GM19395 (cell line): ENCODE data around the gene TMEM220.

Experiments
- ATAC-seq: cut with Tn5 transposase; IDR thresholded peaks from one replicate; pipeline ENCODE4 v1.9.1; 2021; ENCODE audit warnings: mild to moderate bottlenecking, moderate library complexity; ENCODE audit not compliant: unreplicated experiment

The TMEM220 gene

DNA sequence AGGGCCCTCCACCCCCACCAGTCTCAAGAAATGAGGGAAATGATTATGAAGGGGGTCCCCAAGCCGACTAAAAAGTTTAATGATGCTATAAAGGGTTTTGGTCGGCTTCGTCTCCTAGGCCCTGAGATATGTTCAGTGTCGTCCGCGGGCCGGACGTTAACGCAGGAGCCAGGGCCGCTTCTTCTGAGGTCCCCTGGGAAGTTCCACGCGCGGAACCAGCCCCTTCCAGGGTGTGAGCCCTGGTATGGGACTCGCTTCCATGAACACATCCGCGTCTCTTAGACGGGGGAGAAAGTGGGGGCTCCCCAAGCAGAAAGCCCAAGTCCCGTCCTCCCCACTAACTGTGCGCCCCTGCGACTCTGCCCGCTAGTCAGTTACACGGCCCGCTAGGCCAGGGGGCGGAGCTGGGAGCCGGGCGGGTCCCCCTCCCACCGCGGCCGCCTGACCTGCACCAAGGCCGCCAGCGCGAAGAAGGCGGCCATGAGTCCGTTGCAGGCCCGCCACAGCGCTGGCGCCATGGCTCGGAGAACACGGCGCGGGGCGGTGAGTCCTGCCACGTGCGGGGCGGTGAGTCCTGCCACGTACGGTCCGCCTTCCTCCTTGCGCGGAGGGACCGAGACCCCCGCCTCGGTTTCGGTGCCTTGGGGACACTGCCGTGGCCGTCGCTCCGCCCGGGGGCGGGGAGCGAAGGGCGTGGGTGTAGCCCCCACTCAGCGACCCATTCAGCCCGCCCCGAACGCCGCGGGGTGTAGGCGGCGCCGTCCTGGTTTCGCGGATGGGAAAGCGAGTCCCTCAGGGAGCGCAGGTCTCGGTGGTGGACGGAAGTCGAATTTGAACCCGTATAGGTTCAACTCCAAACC lies at the start of gene TMEM220:
TSS of gene TMEM220 (minus strand) at position 690 of the 860 bp plus-strand sequence. CDS start at position 518, 172 bp downstream.
- ATAC-seq = peak; percentile 63

DNA sequence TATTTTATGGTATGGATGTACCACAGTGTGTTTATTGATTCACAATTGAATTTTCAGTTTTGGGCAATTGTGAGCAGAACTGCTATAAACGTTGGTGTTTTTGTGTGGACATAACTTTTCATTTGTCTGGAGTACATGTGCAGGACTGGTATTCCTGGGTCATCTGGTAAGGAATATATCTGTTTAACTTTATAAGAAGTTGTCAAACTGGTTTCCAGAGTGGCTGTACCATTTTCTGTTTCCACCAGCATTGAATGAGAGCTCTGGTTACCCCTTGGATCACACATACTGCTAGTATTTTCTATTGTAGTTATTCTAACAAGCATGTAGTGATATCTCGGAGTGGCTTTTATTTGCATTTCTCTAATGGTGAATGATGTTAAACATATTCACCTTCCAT lies 49.8 kb upstream of the TMEM220 start:
- ATAC-seq = no peak

DNA sequence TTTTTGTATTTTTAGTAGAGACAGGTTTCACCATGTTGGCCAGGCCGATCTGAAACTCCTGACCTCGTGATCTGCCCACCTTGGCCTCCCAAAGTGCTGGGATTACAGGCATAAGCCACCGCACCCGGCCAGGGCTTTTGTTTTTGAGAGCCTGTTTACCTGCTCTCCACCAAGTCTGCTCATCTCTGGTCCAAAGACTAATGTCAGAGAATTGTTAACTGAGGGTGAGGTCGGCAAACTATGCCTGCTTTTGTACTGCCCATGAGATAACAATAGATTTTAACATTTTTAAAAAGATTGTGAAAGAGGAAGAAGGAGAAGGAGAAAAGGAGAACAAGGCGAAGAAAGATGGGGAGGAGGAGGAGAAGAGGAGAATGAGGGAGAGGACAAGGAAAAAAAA lies 48.1 kb upstream of the TMEM220 start:
- no peak for ATAC-seq

DNA sequence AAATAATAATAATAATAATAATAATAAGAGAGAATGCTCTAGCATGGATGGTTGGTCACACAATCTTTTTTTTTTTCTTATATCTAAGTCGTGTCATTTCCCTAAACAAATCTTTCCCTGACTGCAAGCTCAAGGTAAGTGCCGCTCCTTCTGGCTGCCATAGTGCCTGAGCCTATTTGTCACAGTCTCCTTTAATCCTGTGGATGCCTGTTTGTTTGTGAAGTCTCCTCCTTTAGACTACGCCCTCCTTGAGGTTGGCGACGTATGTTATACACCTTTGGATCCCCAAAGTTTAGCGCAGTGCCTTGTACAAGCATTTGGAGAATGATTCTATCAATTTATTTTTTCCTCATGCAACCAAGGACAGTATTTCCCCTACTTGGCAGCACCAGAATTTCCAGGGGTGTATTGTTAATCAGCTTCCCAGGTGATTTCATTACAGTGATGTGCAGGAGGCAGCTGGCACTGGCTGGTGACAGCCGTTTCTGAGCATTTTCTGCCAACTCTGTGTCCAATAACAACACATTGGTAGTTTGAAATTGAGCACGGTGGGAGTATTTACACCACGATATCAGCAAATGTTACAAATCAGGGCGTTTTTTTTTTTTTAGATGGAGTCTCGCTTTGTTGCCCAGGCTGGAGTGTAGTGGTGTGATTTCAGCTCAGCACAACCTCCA lies 47.4 kb upstream of the TMEM220 start:
- ATAC-seq = no peak

DNA sequence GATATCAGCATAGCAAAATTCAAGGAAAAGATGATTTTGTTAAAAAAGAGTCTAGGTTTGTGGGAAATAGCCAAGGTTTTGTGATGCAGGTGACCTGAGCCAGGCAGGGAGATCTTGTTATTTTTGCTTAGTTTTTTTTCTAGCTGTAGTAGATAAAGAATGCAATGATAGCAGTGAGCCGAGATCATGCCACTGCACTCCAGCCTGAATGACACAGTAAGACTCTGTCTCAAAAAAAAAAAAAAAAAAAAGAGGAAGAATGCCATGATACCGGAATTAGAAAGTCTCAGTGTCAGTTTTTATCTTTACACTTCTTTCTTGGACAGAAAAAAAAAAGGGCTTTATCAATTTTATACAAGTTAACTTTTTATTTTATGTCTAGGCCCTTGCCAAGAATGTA lies 46.6 kb upstream of the TMEM220 start:
- no peak for ATAC-seq

DNA sequence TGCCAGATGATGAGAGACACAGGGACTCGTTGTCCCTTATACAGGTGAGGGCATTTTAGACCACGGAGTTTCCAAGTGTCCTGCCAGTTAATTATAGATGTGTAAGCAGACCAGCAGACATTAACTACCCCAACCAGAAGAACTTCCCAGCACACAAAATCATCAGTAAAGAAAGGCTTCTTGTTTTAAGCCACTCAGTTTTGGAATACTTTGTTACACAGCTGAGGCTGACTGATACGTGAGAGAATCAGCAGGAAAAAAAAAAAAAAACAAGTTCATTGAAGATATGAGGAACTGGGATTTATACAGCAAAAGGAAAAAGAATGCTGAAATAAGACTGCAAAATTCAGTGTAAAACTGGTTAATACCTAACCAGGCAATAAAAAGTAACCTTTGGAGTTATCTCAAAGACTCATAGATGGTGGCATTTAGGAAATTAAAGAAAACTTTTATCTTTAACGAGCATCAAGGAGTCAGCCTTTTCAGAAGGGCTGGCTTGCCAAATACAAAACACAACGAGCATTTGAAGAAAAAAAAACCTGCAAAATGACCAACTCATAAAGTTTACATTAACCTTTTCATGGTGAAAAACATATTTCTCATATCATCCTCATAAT lies 46.0 kb upstream of the TMEM220 start:
- no peak for ATAC-seq

DNA sequence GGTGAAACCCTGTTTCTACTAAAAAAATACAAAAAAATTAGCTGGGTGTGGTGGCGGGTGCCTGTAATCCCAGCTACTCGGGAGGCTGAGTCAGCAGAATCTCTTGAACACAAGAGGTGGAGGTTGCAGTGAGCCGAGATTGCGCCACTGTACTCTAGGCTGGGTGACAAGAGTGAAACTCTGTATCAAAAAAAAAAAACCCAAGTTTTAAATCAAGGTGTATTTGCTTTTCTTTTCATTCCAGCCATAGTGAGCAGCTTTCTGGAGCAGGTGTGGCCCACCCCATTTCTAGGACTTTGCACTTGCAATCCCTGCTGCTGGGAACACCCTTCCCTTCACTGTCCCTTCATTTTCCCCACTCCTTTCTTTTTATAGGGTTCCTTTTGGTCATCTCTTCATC lies 45.2 kb upstream of the TMEM220 start:
- no peak for ATAC-seq

DNA sequence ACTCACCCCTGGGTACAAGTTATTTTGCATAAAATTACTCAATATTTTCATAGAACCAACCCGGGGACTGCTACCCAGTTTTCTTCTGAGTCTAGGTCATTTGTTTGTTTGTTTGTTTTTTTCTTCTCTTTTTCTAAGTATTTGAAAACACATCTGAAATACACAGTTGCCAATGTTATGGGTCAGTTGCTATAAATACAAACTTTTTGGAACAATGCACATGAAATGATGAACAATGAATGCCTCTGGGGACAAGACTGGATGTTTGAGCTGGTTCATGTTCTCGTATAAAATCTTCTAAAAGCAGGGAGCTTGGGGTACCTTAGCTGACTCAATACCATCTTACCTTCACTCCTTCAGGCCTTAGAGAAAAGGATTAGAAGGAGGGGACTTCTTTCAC lies 43.6 kb upstream of the TMEM220 start:
- ATAC-seq = no peak

DNA sequence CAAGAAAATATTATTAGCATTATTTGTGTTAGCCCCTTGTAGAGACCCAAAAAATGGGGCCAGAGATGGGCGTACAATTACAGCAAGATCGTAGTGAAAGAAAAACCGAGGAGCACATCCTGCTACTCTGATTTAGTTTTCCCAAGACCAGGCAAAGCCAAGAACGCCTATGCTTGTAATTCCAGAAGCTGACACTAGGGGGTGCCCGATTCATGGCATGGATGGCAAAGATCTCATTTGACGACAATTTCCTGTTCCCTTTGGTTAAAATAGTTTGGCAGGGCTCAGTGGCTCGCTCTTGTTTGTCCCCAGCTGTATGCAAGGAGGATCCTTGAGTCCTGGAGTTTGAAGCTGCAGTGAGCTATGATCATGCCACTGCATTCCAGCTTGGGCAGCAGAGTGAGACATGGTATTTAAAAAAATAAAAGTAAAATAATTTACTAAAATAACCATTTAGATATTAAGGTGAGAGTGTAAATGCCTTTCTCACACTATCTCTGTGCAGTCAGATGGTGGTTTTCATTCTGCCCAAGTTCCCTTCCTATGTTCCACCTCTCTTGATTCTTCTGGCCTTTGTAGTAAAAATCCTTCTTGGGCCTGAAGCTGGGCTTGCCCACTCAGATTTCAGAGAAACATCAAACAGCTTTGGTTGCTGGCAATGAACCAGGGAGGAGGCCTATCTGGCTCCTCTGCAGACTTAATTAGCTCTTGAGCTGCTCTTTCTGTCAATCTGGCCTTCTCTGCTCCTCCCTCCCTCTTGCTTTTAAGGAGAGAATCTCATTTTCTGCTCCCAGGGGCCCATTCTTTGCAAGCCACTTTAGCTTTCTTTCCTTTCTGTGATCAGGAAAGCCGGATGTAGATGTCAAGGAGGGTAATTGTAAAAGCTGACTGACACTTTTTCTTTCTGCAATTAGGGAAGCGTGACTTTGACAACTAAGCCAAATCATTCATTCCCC lies 42.9 kb upstream of the TMEM220 start:
- no peak for ATAC-seq

DNA sequence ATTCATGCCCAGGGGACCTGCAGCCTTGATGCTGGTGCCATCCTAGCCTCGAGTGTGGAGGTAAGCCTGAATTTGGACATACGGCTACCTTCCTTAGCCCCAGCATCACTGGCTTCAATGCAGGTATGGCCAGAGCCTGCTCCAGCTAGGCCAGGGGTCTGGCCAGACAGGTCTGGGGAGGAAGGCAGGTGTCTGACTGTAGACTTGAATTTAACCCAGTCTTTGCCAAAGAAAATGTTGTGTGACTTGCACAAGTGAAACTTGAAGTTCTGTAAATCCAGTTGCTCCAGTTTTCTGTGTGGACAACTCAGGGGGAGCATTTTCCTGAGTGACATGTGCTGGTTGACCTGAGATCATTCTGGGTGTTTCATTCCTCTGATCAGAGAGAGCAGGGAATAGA lies 41.3 kb upstream of the TMEM220 start:
- no peak for ATAC-seq

DNA sequence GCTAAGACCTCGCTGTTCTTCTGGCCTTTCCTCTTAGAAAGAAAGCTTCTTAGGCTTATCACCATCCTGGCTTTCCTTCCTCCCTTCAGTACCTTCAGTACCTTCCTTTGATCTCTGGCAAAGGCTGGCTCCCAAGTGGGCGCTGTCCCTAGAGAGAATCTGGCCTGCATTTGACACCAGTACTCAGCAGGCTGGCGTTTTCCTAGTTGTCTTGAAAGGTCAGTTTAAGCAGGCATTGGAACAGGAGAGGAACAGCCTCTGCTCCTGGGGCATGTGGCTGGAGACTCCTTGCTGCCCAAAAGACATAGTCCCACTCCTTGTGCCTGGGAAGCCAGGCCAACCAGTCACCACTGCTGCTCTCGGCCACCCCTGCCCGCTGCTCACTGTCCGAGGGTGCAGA lies 40.0 kb upstream of the TMEM220 start:
- no peak for ATAC-seq

DNA sequence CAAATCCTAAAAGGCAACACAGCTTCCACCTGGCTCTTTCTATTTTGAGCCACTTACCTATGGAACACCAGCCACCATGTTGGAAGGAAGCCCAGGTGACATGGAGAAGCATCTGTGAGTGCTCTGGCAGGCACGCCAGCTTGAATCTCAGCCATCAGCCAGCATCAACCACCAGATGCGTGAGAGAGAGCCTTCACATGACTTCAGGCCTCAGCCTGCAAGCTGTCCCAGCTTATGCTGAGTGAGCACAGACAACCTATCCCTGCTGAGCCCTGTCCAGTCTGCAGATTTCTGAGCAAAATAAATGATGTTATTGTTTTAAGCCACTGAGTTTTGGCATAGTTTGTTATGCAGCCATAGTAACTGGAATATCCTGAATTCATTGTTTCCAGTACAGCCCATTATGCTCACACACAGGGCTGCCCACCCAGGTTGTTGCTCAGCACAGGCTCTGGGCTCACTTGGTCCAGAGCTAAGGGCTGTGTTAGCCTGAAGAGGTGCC lies 39.0 kb upstream of the TMEM220 start:
- no peak for ATAC-seq

DNA sequence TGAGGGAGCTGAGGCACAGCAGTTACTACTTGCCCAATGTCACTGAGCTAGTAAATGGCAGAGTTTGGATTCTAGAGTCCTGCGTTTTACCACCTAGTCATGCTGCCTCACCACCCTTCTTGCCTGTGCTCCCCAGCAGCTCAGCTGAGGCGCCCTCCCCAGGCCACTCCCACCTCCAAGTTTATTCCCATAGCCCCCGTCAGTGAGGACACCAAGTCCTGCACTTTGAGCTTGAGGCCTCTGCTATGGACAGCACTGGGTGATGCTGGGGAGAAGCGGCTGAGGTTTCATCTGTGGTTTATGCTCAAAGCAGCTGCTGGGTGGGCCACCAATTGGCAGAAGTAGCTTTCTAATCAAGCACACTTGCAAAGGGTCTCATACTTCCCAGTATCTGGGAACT lies 37.4 kb upstream of the TMEM220 start:
- no peak for ATAC-seq

DNA sequence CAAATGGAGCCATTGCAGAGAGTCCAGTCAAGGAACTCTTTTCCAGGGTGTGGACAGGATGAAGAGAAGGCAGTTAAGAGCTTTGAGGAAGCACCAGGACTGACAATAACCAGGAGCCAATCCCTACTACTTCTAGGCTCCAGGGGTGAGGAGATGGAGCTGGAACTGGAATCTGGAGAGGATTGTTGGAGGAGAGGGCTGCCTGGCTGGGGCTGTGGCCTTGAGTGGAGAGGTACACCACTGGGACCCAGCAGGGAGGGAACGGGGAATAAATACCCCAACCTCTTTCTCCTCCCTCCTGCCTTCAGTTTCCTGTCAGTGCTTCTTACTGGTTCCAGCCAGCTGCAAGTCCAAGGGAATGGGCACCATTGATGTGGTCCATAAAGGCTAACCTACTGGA lies 32.2 kb upstream of the TMEM220 start:
- ATAC-seq = no peak

DNA sequence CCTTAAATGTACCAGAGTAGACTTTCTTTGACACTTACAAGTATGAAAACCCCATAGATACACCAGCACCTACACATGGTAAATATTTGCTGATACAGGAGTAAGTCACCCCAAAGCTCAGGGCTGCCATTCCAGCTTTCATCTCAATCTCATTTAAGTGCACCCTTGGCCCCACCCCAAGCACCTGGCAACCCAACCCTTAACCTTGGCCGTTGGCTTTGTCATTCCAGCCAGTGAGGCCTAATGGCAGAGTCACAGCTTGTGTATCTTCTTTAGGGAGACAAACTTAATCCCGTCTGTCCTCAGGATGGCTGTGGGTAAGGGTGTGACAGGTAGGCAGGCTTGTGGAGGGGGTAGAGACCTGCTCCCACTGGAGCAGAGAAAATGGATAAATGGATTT lies 31.5 kb upstream of the TMEM220 start:
- ATAC-seq = no peak

DNA sequence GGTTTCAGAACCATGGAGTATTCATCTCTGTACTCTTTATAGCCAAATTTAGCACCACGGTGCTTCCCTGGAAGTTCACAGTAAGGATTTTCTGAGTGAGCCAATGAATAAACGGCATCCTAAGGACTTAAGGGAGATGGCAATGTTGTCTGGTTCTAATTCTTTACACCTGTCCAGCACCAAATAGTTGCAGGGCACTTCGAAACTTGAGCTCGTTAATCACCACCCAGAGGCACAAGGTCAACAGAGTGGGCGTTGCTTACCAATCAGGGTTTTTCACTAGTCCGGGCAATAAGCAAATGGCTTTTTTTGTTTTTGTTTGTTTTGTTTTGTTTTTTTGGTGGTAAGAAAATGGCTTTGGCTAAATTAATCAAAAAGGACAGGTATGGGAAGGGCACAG lies 28.2 kb upstream of the TMEM220 start:
- ATAC-seq = no peak

DNA sequence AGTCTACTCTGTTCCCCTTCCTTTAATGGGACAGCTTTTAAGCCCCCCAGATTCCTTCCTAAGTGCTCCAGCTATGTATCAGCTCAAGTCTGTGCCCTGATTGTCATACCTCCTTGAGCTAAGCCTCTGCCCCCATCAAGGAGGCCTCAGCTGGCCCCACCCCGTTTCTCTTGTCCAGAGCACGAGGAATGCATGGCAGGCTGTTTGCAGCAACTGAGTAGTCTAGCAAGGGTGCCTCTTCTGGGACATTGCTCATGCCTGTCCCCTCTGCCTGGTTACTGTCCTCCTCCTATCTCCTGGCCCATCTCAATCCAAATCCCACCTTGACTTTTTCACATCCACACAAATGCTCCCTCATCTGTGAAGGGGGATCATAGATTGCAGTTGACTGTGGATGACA lies 27.8 kb upstream of the TMEM220 start:
- ATAC-seq = no peak

DNA sequence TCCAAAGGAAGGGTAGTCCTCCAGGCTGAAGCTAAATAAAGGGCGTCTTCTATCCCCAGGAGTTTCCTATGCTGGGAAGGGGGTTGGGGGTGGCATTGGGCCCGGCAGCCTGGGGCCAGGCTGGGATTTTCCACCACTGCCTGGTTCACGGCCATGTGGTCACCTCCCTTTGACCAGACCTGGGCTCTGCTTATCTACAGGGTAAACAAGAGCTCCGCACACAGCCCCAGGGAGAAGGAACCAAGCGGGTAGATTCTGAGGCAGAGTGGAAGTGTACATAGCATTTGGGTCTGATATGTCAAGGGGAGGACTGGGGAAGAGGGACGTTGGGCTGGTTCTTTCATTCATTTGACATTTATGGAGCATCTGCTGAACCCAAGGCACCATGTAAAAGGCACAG lies 27.2 kb upstream of the TMEM220 start:
- ATAC-seq = no peak

DNA sequence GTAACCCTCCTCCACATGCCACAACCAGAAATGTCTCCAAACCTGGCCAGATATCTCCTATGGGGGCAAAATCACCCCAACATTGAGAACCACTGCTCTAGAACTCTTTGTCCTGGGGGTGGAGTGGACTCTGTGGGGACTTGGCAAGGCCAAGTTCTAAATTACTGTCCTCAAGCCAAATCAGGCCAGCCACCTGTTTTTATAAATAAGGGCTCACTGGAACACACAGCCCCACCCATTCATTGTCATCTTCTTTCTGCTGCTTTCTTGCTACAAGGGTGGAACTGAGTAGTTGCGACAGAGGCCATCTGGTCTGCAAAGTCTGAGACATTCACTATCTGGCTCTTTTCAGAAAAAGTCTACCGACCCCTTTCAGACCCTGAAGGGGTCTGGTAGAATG lies 26.8 kb upstream of the TMEM220 start:
- no peak for ATAC-seq

DNA sequence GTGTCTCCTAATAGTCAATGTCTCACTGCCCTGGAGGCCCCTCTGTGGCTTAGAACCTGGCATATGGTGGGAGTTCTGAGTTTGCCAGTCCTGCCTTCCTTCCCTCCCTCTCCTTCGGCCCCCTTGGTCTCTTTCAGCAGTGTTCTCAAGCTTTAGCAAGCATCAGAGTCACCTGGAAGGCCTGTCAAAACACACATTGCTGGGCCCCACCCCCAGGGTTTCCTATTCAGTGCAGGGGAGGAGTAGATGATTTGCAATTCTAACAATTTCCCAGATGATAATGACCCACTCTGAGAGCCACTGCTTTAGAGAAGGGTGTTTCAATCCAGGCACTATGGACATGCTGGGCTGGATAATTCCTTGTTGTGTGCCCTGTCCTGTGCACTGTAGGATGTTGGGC lies 26.4 kb upstream of the TMEM220 start:
- ATAC-seq = no peak
